Smooth muscle cell (in vitro differentiated cells): Measurements from ENCODE around the gene NLK. TPM values are rescaled to one million over a fixed set of nuclear protein-coding genes. Genes with fewer than 3 reads are reported as not detected.

Source experiments
- DNase-seq: peaks from one replicate; lab custom pipeline; 2025; ENCODE audit not compliant: unreplicated experiment; lab: John Stamatoyannopoulos, UW
- H2AFZ ChIP-seq: fragments of 200-600 bp; sonication (generic); 2 replicates; pipeline ENCODE4 v1.6.0; 2016; ENCODE audit warnings: antibody characterized with exemption, low read depth, mild to moderate bottlenecking
- H3F3A ChIP-seq: fragments of 200-600 bp; sonication (generic); 2 replicates; pipeline ENCODE4 v1.6.0; 2017; ENCODE audit warnings: antibody characterized with exemption, low read depth
- H3K27ac ChIP-seq: fragments of 200-600 bp; sonication (generic); 2 replicates; pipeline ENCODE4 v1.5.1; 2016; ENCODE audit warnings: low read depth, mild to moderate bottlenecking
- H3K27me3 ChIP-seq: fragments of 200-600 bp; sonication (generic); 2 replicates; pipeline ENCODE4 v1.6.1; 2016; ENCODE audit warnings: low read depth, mild to moderate bottlenecking
- H3K36me3 ChIP-seq: fragments of 200-600 bp; sonication (generic); 2 replicates; pipeline ENCODE4 v1.5.1; 2016; ENCODE audit warnings: low read depth
- H3K4me1 ChIP-seq: fragments of 200-600 bp; sonication (generic); 2 replicates; pipeline ENCODE4 v1.5.1; 2016; ENCODE audit warnings: low read depth
- H3K4me2 ChIP-seq: fragments of 200-600 bp; sonication (generic); 2 replicates; pipeline ENCODE4 v1.6.0; 2016; ENCODE audit warnings: mild to moderate bottlenecking
- H3K4me3 ChIP-seq: fragments of 200-600 bp; sonication (generic); 2 replicates; pipeline ENCODE4 v1.5.1; 2016; ENCODE audit warnings: mild to moderate bottlenecking
- H3K79me2 ChIP-seq: fragments of 200-600 bp; sonication (generic); 2 replicates; pipeline ENCODE4 v1.6.0; 2016; ENCODE audit warnings: low read depth, mild to moderate bottlenecking
- H3K9ac ChIP-seq: fragments of 200-600 bp; sonication (generic); 2 replicates; pipeline ENCODE4 v1.6.0; 2016; ENCODE audit warnings: low read depth
- H3K9me3 ChIP-seq: fragments of 200-600 bp; sonication (generic); replicated peaks from 2 replicates; pipeline ENCODE4 v1.5.1; 2016; ENCODE audit warnings: low read depth
- H4K20me1 ChIP-seq: fragments of 200-600 bp; sonication (generic); 2 replicates; pipeline ENCODE4 v1.6.0; 2016; ENCODE audit warnings: low read depth
- CTCF ChIP-seq: fragments of 200-600 bp; sonication (generic); IDR thresholded peaks from 2 replicates; pipeline ENCODE4 v1.5.1; 2017; ENCODE audit warnings: borderline replicate concordance, mild to moderate bottlenecking, antibody characterized with exemption; ENCODE audit not compliant: insufficient read depth, poor library complexity, severe bottlenecking
- WGBS: methylation state at CpG from one replicate; pipeline ENCODE4 v1.1.7; 2016; ENCODE audit warnings: low lambda C conversion rate; 5-methylcytosine and 5-hydroxymethylcytosine counted together
- polyA plus RNA-seq: library from polyadenylated mRNA; unstranded; fragments of >200 nt; fragmentation: Nextera tagmentation; extraction: Ambion mirVana; gene quantifications from 2 replicates; pipeline ENCODE4 v1.2.1, GENCODE V29; 2016
- total RNA-seq: library from RNA; depleted of rRNA; stranded (reverse); fragments of >200 nt; gene quantifications from 2 replicates; pipeline ENCODE4 v1.2.3, GENCODE V29; 2014

NLK gene
- total and polyA plus RNA-seq, 2 experiments from 2014 or later = 1.8 to 18.0 TPM

GRCh38 chr17:28038802-28039201 lies 3.7 kb upstream of the NLK start:
- Histone ChIP-seq H3K4me2 (no peak overlapping the region), H3K9ac (no peak overlapping the region)

GRCh38 chr17:28039251-28039650 lies 3.2 kb upstream of the NLK start:
- no peak overlapping the region for H3K4me3 ChIP-seq
- no peaks in the 10 kb centered on the region for H3F3A ChIP-seq
- H2AFZ ChIP-seq = no peak overlapping the region
- no peaks in the 10 kb centered on the region for H3K27me3 ChIP-seq
- H3K27ac ChIP-seq = no peak overlapping the region
- 87% methylated on average over 3 of the region's 3 CpGs for WGBS
- no peaks in the 10 kb centered on the region for H3K36me3 ChIP-seq
- peaks cover 18% of the 10 kb centered on the region for H4K20me1 ChIP-seq
- H3K79me2 ChIP-seq = peaks cover 25% of the 10 kb centered on the region
- H3K4me1 ChIP-seq = peaks cover 18% of the 10 kb centered on the region
- no peak for DNase-seq
- TF ChIP-seq CTCF = no peak
- H3K9me3 ChIP-seq = no peaks in the 10 kb centered on the region
- H3K4me2 ChIP-seq = no peak overlapping the region
- H3K9ac ChIP-seq = no peak overlapping the region

More at GRCh38 chr17:28038802-28039201, 3.7 kb upstream of the NLK start:
- 76% methylated on average over 1 of the region's 1 CpG for WGBS
- H3K4me3 ChIP-seq = no peak overlapping the region
- H3K36me3 ChIP-seq = no peaks in the 10 kb centered on the region
- no peaks in the 10 kb centered on the region for H3F3A ChIP-seq
- H3K27me3 ChIP-seq = no peaks in the 10 kb centered on the region
- H2AFZ ChIP-seq = no peak overlapping the region
- TF ChIP-seq CTCF = no peak
- no peaks in the 10 kb centered on the region for H3K9me3 ChIP-seq
- DNase-seq = no peak
- H3K27ac ChIP-seq = no peak overlapping the region
- H3K4me1 ChIP-seq = peaks cover 14% of the 10 kb centered on the region
- peaks cover 13% of the 10 kb centered on the region for H4K20me1 ChIP-seq
- H3K79me2 ChIP-seq = peaks cover 21% of the 10 kb centered on the region

- Histone ChIP-seq H3K4me2 (peak overlapping the region; percentile 72), H3K9ac (no peak overlapping the region), H3K27me3 (no peaks in the 10 kb centered on the region), H3K36me3 (no peaks in the 10 kb centered on the region), H4K20me1 (peaks cover 29% of the 10 kb centered on the region), H3F3A (no peaks in the 10 kb centered on the region), H3K4me3 (peak overlapping the region; percentile 45), H3K9me3 (no peaks in the 10 kb centered on the region), H3K4me1 (peaks cover 24% of the 10 kb centered on the region), H2AFZ (peak overlapping the region; percentile 83), H3K79me2 (peaks cover 37% of the 10 kb centered on the region), H3K27ac (no peak overlapping the region)
- no peak for TF ChIP-seq CTCF
- DNase-seq = no peak
- 98% methylated on average over 6 of the region's 6 CpGs for WGBS
Measured at GRCh38 chr17:28040406-28040805, 2.1 kb upstream of the NLK start.
